Measurements from ENCODE around the gene ROR2. TPM values are rescaled to one million over a fixed set of nuclear protein-coding genes. Genes with fewer than 3 reads are reported as not detected.

ROR2 gene
- total and polyA plus RNA-seq, 2 experiments from 2014 or later = 8.1 to 18.8 TPM

GRCh38 chr9:91558879-91559278 lies 391.1 kb downstream of the ROR2 start:
- H3K27ac ChIP-seq (ENCODE audit: low read depth) = no peak overlapping the region
- no peak overlapping the region for H2AFZ ChIP-seq
- H3K4me3 Mint-ChIP-seq = no peak overlapping the region
- no peak overlapping the region for H3K4me3 ChIP-seq
- no peaks in the 10 kb centered on the region; the same call in 2 of the 3 replicates for H3K9me3 Mint-ChIP-seq
- peaks cover 4% of the 10 kb centered on the region for H3K27me3 Mint-ChIP-seq (ENCODE audit: insufficient read depth, low read depth, poor library complexity)
- no peaks in the 10 kb centered on the region for H3K9me2 ChIP-seq (ENCODE audit: insufficient read depth)
- H3K27ac Mint-ChIP-seq = peak overlapping the region; percentile 25; the same call in 1 of the 2 replicates
- H3F3A ChIP-seq (replicated peaks; ENCODE audit: low read depth) = no peaks in the 10 kb centered on the region
- H4K20me1 ChIP-seq (replicated peaks; ENCODE audit: insufficient read depth) = no peaks in the 10 kb centered on the region
- no peaks in the 10 kb centered on the region for H3K79me2 ChIP-seq (replicated peaks; ENCODE audit: insufficient read depth)
- no peaks in the 10 kb centered on the region; the same call in 2 of the 3 replicates for H3K36me3 Mint-ChIP-seq (ENCODE audit: low read depth)
- peaks cover 33% of the 10 kb centered on the region for H3K4me1 Mint-ChIP-seq
- H3K36me3 ChIP-seq (ENCODE audit: insufficient read depth) = no peaks in the 10 kb centered on the region
- TF ChIP-seq ETS1 (IDR thresholded peaks at IDR 0.05) = no peak
- TF ChIP-seq NANOG (IDR thresholded peaks at IDR 0.05; ENCODE audit: borderline replicate concordance) = no peak
- no peak for TF ChIP-seq POLR2AphosphoS5 (IDR thresholded peaks at IDR 0.05; ENCODE audit: low read depth)
- no peak for TF ChIP-seq CTCF (conservative IDR thresholded peaks at IDR 0.05; ENCODE audit: low read depth in 2 of 2)
- no peak for TF ChIP-seq EZH2phosphoT487 (IDR thresholded peaks at IDR 0.05; ENCODE audit: unreplicated experiment)
- no peak for TF ChIP-seq EZH2 (IDR thresholded peaks at IDR 0.05; ENCODE audit: low read depth, unreplicated experiment)
- no peak for TF ChIP-seq REST (IDR thresholded peaks at IDR 0.05; ENCODE audit: unreplicated experiment)
- H3K4me2 ChIP-seq = peak overlapping the region; percentile 16; the same call in 1 of the 2 replicates
- DNase-seq (ENCODE audit: low spot score) (no peak), ATAC-seq (no peak)
- no peaks in the 10 kb centered on the region for H3K27me3 ChIP-seq (ENCODE audit: insufficient read depth)
- H3K4me1 ChIP-seq (ENCODE audit: insufficient read depth) = peaks cover 34% of the 10 kb centered on the region

DNA sequence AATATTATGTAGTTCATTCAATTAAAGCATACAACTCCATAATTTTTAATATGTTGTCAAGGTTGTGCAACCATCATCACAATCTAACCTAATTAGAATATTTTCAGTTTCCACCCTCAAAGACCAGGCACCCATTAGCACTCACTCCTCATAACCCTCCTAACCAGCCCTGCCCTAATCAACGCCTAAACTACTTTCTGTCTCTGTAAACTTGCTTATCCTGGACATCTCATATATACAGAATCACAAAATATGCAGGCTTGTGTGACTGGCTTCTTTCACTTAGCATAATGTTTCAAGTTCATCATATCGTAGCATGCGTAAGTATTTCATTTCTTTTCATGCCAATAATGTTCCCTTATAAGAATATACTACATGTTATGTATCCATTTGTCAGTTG lies 391.6 kb downstream of the ROR2 start:
- H3K4me3 Mint-ChIP-seq = no peak overlapping the region
- Histone ChIP-seq H3K27ac (ENCODE audit: low read depth) (no peak overlapping the region), H3K9me2 (ENCODE audit: insufficient read depth) (no peaks in the 10 kb centered on the region), H3K4me1 (ENCODE audit: insufficient read depth) (peaks cover 29% of the 10 kb centered on the region), H3F3A (replicated peaks; ENCODE audit: low read depth) (no peaks in the 10 kb centered on the region), H4K20me1 (replicated peaks; ENCODE audit: insufficient read depth) (no peaks in the 10 kb centered on the region), H3K79me2 (replicated peaks; ENCODE audit: insufficient read depth) (no peaks in the 10 kb centered on the region), H2AFZ (no peak overlapping the region), H3K27me3 (ENCODE audit: insufficient read depth) (no peaks in the 10 kb centered on the region), H3K36me3 (ENCODE audit: insufficient read depth) (no peaks in the 10 kb centered on the region), H3K4me3 (no peak overlapping the region), H3K4me2 (0 out of 2 replicates have a peak overlapping the region, but pooled peaks have one; percentile 16)
- no peak for ATAC-seq
- no peak overlapping the region for H3K27ac Mint-ChIP-seq
- H3K27me3 Mint-ChIP-seq (ENCODE audit: insufficient read depth, low read depth, poor library complexity) = peaks cover 4% of the 10 kb centered on the region
- no peaks in the 10 kb centered on the region; the same call in 2 of the 3 replicates for H3K36me3 Mint-ChIP-seq (ENCODE audit: low read depth)
- no peak for DNase-seq (ENCODE audit: low spot score)
- H3K9me3 Mint-ChIP-seq = no peaks in the 10 kb centered on the region; the same call in 2 of the 3 replicates
- peaks cover 28% of the 10 kb centered on the region for H3K4me1 Mint-ChIP-seq
- TF ChIP-seq STAT1 (IDR thresholded peaks at IDR 0.05; ENCODE audit: unreplicated experiment) (no peak), ZNF331 (CRISPR knock-in tag; IDR thresholded peaks at IDR 0.05; ENCODE audit: low read depth) (no peak), CREB1 (CRISPR knock-in tag; IDR thresholded peaks at IDR 0.05; ENCODE audit: low read depth) (no peak), EZH2phosphoT487 (IDR thresholded peaks at IDR 0.05; ENCODE audit: unreplicated experiment) (no peak), JUNB (IDR thresholded peaks at IDR 0.05; ENCODE audit: unreplicated experiment) (no peak), POLR2AphosphoS5 (IDR thresholded peaks at IDR 0.05; ENCODE audit: low read depth) (no peak), ETS1 (IDR thresholded peaks at IDR 0.05) (no peak), CTCF (conservative IDR thresholded peaks at IDR 0.05; ENCODE audit: low read depth in 2 of 2) (no peak)

All from GM23338 (cell line).